AG09309 (cell line): Measurements from ENCODE around the gene MISP.
"Not testable (repeated sequence)": the region's sequence is repeated elsewhere in the genome, so short reads cannot be mapped to it uniquely, and the experiment has no call there.

Experiments
- DNase-seq: peaks from one replicate; pipeline ENCODE4 v3.0.0-alpha.2; 2010; ENCODE audit warnings: low read depth
- H3K4me3 ChIP-seq: 2 replicates; pipeline ENCODE4 v1.5.1; 2011; ENCODE audit warnings: mild to moderate bottlenecking, low read depth, low read length, moderate library complexity; ENCODE audit not compliant: control insufficient read depth
- TF ChIP-seq, protein P1 (sequence below): IDR thresholded peaks from 2 replicates; pipeline ENCODE4 v1.5.1; 2011; ENCODE audit warnings: mild to moderate bottlenecking, low read depth, low read length, inconsistent platforms; ENCODE audit not compliant: insufficient read depth, control insufficient read depth; ENCODE audit errors: missing control alignments

MISP gene

GRCh38 chr19:741506-742131 is 9.3 kb upstream of the MISP start:
- H3K4me3 ChIP-seq, result no peak overlapping the region
- no peak for DNase-seq
- TF ChIP-seq, protein P1, sequence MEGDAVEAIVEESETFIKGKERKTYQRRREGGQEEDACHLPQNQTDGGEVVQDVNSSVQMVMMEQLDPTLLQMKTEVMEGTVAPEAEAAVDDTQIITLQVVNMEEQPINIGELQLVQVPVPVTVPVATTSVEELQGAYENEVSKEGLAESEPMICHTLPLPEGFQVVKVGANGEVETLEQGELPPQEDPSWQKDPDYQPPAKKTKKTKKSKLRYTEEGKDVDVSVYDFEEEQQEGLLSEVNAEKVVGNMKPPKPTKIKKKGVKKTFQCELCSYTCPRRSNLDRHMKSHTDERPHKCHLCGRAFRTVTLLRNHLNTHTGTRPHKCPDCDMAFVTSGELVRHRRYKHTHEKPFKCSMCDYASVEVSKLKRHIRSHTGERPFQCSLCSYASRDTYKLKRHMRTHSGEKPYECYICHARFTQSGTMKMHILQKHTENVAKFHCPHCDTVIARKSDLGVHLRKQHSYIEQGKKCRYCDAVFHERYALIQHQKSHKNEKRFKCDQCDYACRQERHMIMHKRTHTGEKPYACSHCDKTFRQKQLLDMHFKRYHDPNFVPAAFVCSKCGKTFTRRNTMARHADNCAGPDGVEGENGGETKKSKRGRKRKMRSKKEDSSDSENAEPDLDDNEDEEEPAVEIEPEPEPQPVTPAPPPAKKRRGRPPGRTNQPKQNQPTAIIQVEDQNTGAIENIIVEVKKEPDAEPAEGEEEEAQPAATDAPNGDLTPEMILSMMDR, result no peak

GRCh38 chr19:742540-743075 is 8.3 kb upstream of the MISP start:
- no peak for DNase-seq
- TF ChIP-seq, protein P1, result no peak
- H3K4me3 ChIP-seq, result no peak overlapping the region

- DNase-seq, result no peak
These were observed 7.7 kb upstream of the MISP start for GRCh38 chr19:743168-743687.

DNA sequence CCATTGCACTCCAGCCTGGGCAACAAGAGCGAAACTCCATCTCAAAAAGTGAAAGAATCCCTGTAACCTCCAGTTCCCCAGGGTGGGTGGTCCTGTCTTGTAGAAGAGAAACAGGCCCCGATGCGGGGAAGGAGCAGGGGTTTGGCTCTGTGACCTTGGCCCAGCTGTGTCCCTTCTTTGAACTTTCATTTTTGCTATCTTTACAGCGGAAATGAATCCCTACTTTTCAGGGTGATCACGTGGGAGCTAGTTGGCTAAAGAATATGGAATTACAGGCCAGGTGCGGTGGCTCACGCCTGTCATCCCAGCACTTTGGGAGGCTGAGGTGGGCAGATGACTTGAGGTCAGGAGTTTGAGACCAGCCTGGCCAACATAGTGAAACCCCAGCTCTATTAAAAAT is 5.8 kb upstream of the MISP start:
- H3K4me3 ChIP-seq, DNase-seq: not testable (repeated sequence)

More at GRCh38 chr19:743168-743687, 7.7 kb upstream of the MISP start:
- TF ChIP-seq, protein P1, result no peak
- H3K4me3 ChIP-seq, result no peak overlapping the region

GRCh38 chr19:746208-746819 is 4.6 kb upstream of the MISP start:
- H3K4me3 ChIP-seq, result no peak overlapping the region
- TF ChIP-seq, protein P1, result no peak

DNA sequence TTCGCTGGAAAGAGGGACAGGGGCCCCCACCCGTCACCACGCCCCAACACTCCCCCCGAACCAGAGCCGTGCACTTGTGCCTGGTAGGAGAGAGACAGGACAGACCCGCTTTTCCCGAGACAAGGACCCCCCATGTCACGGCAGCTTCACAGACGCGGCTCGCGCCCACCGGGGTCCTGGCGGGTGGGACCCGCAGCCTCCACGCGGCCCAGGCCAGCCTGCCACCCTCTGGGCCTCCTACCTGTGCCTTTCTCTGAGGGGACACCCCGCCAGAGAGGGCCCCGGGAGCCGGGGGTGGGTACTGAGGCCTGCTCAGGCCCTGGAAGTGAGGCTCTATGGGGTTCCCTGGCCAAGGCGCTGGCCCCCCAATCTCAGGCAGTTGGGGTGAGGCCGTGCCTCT is 4.0 kb upstream of the MISP start:
- H3K4me3 ChIP-seq, result no peak overlapping the region
- TF ChIP-seq, protein P1, result no peak
- no peak for DNase-seq

More at GRCh38 chr19:746208-746819, 4.6 kb upstream of the MISP start:
- no peak for DNase-seq

GRCh38 chr19:747432-748273 is 3.3 kb upstream of the MISP start:
- DNase-seq, result no peak
- TF ChIP-seq, protein P1, result no peak
- no peak overlapping the region for H3K4me3 ChIP-seq
